Naive thymus-derived CD8-positive, alpha-beta T cell (primary cell): ENCODE measurements around the gene CDC42BPB. TPM values are rescaled to one million over a fixed set of nuclear protein-coding genes. Genes with fewer than 3 reads are reported as not detected.

Source experiments
- ATAC-seq, 2 donors: fragments of 150-1000 bp; cut with Tn5 transposase in 1 of 2; sonication (Bioruptor Pico), chemical (Tn5 transposase) in 1 of 2; 1 replicate in 1 of 2; 2 replicates in 1 of 2; pipeline ENCODE4 v1.10.0; 2021; ENCODE audit warnings: mild to moderate bottlenecking in 2 of 2, moderate library complexity in 2 of 2
- POLR2A ChIA-PET: fragments of 350-600 bp; sonication (Branson Sonifier 250); formaldehyde crosslinking; loops from one replicate; lab custom pipeline; 2021; ENCODE audit warnings: antibody characterized with exemption; lab: Charles Lee
- DNase-seq, 10 donors: peaks; one replicate each; pipeline versions ENCODE4 v3.0.0 to v3.0.0-alpha.2; 2020 to 2022
- H3K27ac Mint-ChIP-seq, 10 donors: one replicate each; pipeline ENCODE4 v1.8.0; 2020 to 2022; ENCODE audit warnings: mild to moderate bottlenecking in 10 of 10, mixed read lengths in 10 of 10, moderate library complexity in 4 of 10, inconsistent platforms in 1 of 10
- H3K27me3 Mint-ChIP-seq, 5 donors: one replicate each; pipeline ENCODE4 v1.8.0; 2021 to 2022; ENCODE audit warnings: mixed read lengths in 5 of 5
- H3K36me3 Mint-ChIP-seq, 3 donors: one replicate each; pipeline ENCODE4 v1.8.0; 2020 to 2022; ENCODE audit warnings: mixed read lengths in 3 of 3, mild to moderate bottlenecking in 2 of 3, inconsistent platforms in 1 of 3
- H3K4me1 Mint-ChIP-seq, 4 donors: one replicate each; pipeline ENCODE4 v1.8.0; 2021 to 2022; ENCODE audit warnings: mixed read lengths in 4 of 4
- H3K4me3 Mint-ChIP-seq, 10 donors: one replicate each; pipeline ENCODE4 v1.8.0; 2020 to 2022; ENCODE audit warnings: mild to moderate bottlenecking in 10 of 10, mixed read lengths in 10 of 10, moderate library complexity in 6 of 10, inconsistent platforms in 1 of 10
- H3K9me3 Mint-ChIP-seq, 9 donors: one replicate each; pipeline ENCODE4 v1.8.0; 2020 to 2022; ENCODE audit warnings: mixed read lengths in 9 of 9, mild to moderate bottlenecking in 3 of 9, inconsistent platforms in 1 of 9, moderate library complexity in 1 of 9
- polyA plus RNA-seq, 3 donors: library from polyadenylated mRNA; unstranded; fragments of 300-500 nt; fragmentation: Illumina TruSeq; gene quantifications; one replicate each; pipeline ENCODE4 v1.2.3, GENCODE V29; 2021
- total RNA-seq, 8 experiments: library from RNA in 2 of 8; stranded (reverse) in 2 of 8; gene quantifications; one replicate each; pipeline ENCODE4 v1.2.3 and lab custom pipeline; 2021 to 2026

Gene CDC42BPB
- total and polyA plus RNA-seq, 5 experiments from 2014 or later, result 0.20 to 6.3 (median 0.73) TPM

- Mint-ChIP-seq H3K9me3 (no peaks in the 10 kb centered on the region), H3K4me3 (no peak overlapping the region), H3K36me3 (peaks cover 0 to 72% (median 12%) of the 10 kb centered on the region in 3 donors), H3K4me1 (no peaks in the 10 kb centered on the region), H3K27ac (peak overlapping the region in 1 of 10 donors; percentile 61), H3K27me3 (no peaks in the 10 kb centered on the region)
- POLR2A ChIA-PET, result no interaction called here
- DNase-seq, result no peak
- ATAC-seq, result no peak
These were observed 174.2 kb downstream of the CDC42BPB start for GRCh38 chr14:102883089-102883541.

Other genes starting within 250 kb of the CDC42BPB start
- gene AMN, start 134.9 kb downstream of the CDC42BPB start, total RNA-seq, result 10 to 100 TPM; 15.8 to 20.8 TPM
- 1 to 10 TPM; 2.3 to 5.6 (median 4.1) TPM for gene AMN, start 134.9 kb downstream of the CDC42BPB start, polyA plus RNA-seq
- not detected for gene LBHD2, start 26.7 kb upstream of the CDC42BPB start, total RNA-seq
- gene LBHD2, start 26.7 kb upstream of the CDC42BPB start, polyA plus RNA-seq, result not detected
- not detected for gene EXOC3L4, start 37.2 kb upstream of the CDC42BPB start, total RNA-seq
- gene EXOC3L4, start 37.2 kb upstream of the CDC42BPB start, polyA plus RNA-seq, result not detected
- 1 to 10 TPM in 1 of 2 experiments, under 1 TPM in 1; 0.55 to 1.0 TPM for gene TNFAIP2, start 65.9 kb upstream of the CDC42BPB start, total RNA-seq
- not detected for gene TNFAIP2, start 65.9 kb upstream of the CDC42BPB start, polyA plus RNA-seq